NCI-H446 (cell line): ENCODE results near the gene C17orf58.
A peak's percentile ranks its signal among the peaks of the same experiment; 100 is the strongest.
"Not testable (repeated sequence)": the region's sequence is repeated elsewhere in the genome, so short reads cannot be mapped to it uniquely, and the experiment has no call there.

ENCODE experiments used
- DNase-seq, 2 experiments: peaks; one replicate each; lab custom pipeline; 2025; lab: John Stamatoyannopoulos, UW

C17orf58 gene

DNA sequence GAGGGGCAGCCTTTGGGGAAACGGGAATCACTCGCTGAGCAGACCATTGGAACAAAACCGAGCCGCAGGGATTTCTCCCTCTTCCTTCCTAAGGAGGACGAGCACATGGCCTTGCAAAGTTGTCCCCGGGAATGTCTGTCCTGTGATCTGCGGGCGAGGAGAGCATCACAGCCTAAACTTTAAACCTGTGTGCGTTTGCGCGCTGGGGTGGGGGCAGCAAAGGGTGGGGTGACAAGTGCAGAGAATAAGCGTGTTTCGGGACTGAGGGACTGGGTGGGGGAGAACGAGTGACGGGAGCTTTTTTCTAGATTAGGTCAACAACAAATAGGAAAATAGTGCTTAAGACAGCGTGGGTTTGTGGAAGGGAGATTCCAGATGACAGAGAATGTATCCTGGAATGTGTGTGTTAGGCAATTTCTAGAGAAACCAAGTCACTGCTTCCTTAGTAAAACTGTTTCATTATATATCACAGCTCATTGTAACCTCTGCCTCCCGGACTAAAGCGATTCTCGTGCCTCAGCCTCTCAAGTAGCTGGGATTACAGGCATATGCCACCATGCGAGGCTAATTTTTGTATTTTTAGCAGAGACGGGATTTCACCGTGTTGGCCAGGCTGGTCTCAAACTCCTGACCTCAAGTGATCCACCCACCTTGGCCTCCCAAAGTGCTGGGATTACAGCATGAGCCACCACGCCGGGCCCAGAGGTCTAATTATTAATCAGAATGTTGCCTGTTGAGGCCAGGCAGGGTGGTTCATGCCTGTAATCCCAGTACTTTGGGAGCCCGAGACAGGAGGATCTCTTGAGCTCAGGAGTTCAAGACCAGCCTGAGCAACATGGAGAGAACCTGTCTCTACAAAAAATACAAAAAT, at the start of gene C17orf58:
TSS of gene C17orf58 (minus strand) at position 169 of the 871 bp plus-strand sequence. CDS start 271 bp downstream, outside the sequence.
- DNase-seq, result not testable (repeated sequence)

DNA sequence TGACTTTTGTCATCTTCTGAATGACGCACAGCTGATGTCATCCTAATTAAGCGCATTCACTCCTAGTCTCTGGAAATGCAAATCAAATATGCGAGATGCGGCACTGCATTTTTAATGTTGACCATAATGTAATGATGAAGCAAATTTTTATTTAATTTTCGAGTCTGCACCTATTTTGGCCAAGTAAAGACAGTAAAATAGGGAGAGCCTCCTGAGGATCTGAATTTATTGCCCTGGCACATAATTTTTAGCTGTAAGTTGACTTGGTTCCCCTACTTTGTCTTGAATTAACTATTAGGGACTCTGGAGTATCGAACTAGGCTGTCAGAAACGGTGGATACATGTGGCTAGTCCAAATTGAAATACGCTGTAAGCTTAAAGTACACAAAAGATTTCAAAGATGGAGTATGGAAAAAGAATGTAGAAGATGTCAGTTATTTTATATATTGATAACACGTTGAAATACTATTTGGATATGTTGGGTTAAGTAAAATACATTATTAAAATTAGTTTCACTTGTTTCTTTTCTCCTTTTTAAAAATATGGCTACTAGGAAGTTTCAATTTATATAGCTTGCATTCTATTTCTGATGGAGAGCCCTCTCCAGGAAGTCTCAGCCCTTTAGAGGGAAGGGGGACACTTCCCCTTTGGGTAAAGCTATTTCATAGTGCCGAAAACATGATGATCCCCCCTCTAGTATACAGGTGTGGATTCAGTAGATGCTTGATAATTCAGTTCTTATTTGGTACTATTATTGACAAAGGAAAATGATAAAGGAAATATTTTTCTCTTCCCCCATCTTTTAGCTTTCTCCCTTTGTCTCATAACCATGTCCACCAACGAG, 40.3 kb upstream of the C17orf58 start:
- peak in 1 of 2 experiments; percentile 31 for DNase-seq

DNA sequence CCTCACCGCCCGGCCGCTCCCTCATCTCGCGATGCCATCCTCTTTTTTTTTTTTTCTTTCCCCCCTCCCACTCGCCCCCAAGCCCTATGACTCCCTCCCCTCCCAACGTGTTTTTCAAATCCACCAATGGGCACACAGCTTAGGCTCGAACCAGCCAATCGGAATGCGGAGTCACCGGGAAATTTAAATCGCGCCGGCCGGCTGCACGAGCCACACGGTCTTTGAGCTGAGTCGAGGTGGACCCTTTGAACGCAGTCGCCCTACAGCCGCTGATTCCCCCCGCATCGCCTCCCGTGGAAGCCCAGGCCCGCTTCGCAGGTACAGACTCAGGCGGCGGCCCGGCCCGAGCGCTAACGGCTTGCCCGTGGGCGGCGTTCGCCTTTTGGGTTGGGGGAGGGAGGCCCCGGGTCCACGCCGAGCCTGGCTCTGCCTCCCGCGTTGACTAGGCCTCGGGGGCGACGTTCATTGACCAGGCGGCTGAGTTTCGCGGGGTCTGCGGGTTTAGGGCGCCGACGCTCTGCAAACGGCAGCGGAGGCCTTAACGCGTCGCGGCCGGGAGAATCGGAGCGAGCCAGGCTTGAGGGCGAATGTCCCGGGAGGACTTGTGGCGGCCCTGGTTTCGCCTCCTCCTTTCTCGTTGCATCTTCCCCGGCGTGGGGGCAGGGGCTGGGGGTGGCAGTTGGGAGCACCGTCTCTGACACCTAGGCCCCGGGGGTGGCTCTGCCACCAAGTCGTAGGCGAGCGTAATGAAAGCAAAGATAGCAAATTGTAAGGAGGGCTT, 39.4 kb upstream of the C17orf58 start, which contains the start of gene KPNA2:
TSS of gene KPNA2 (plus strand) at position 213 of the 781 bp plus-strand sequence. CDS start 1,398 bp downstream, outside the sequence.
- peak; percentile 99 for DNase-seq

DNA sequence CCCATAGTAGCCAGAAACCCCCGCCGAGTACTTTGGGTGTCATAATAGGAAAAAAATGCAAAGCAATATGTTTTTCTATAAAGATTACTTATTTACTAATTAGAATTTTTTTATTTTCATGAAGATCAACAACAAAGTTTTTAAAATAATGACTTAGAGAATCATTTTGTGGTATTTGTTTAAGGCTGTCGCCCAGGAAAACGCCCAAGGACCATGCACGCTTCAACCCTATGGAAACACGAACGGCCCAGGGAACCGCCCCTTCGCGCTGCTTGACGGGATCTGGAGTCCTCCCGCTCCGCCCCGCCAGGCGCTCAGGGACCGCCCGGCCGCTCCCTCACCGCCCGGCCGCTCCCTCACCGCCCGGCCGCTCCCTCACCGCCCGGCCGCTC, 38.9 kb upstream of the C17orf58 start:
- DNase-seq, result peak; percentile 99

DNA sequence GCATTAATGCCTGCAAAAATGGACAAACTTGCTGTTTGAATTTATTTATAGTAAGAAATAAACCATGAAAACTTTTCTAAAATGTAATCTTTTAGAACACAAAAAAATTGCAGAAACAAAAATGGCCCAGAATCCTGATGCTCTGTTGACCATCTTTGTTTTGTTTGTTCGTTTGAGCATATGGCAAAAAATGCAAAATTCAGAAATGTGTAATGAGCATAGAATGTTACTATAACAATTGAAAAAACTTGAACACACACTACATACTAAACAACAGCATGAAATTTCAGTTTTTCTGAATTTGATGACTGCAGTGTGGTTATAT, 38.1 kb upstream of the C17orf58 start:
- DNase-seq, result no peak

DNA sequence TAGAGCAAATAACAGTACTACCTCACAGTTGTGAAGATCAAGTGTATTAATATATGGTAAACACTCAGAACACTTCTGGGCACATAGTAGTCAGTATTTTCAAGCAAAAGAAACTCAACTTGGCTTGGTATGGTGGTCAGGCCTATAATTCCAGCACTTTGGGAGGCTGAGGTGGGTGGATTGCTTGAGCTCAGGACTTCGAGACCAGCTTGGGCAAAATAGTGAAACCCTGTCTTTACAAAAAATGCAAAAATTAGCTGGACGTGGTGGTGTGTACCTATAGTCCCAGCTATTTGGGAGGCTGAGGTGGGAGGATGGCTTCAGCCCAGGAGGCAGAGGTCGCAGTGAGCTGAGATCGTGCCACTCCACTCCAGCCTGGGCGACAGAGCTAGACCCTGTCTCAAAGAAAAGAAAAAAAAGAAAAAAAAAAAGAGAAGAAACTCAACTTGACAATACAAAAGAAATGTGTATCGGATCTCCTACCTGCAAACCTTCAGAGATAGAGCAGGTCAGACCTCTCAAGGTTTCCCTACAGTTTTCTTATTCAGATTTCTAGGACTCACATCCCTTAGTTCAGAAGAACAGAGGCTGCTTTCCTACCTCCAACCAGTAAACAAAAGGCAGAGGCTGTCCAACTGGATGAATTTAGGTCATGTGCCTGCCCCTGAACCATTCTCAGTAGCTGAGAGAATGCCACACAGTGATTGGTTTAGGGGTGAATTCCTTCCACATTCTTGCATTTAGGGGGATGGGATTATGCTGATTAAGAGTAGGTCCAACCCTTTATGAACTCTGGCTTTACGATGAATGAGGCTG, 37.6 kb upstream of the C17orf58 start:
- DNase-seq, result peak in 1 of 2 experiments; percentile 14

DNA sequence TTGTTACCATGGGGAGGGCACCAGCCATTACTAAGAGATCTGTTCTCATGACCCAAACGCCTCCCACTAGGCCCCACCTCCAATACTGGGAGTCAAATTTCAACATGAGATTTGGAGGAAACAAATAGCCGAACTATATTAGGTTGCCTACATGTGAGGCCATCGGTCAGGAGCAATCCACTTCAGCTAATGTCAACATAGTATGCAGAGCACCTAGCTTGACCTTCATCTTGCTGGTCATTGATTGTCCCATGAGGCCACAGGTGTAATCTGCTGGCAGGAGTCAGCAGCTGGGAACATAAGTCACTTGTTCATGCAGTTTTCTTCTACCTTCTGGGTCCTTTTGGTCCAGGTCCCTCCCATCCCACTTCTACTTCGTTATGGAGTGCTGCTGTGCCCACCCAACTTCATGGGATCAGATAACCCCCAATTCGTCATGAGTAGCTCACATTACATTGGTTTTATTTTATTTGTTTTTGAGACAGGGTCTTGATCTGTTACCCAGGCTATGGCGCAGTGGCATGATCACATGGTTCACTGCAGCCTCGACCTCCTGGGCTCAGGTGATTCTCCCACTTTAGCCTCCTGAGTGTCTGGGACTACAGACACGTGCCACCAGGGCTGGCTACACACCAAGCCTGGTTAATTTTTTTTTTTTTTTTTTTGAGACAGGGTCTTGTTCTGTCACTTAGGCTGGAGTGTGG, 33.4 kb upstream of the C17orf58 start:
- DNase-seq, result no peak

DNA sequence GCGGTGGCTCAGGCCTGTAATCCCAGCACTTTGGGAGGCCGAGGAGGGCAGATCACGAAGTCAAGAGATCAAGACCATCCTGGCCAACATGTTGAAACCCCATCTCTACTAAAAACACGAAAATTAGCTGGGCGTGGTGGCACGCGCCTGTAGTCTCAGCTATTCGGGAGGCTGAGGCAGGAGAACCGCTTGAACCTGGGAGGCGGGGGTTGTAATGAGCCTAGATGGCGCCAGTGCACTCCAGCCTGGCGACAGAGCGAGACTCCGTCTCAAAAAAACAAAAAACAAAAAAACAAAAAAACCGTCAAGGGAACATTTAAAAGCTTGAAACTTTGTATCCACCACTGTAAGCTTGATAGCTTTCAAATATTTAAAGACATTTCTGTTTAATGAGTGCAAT, 26.3 kb upstream of the C17orf58 start:
- DNase-seq, result not testable (repeated sequence)

DNA sequence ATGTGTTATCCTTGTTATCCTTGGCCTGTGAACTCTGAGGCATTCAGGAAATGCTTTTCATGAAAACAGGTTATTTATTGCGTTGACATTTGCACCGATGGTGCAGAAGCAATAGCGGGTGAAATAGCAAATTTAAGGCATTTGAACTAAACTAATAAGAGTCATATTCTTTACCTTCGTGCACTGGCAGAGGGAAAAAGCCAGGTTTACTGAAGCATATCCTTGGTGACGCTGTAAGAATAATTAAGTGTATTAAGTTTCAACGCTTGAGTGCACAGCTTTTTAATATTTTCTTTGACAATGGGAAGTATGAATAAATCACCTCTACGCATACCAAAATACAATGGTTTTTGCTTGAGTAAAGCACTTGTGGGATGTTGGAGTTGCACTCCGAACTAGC, 25.7 kb upstream of the C17orf58 start:
- no peak for DNase-seq

DNA sequence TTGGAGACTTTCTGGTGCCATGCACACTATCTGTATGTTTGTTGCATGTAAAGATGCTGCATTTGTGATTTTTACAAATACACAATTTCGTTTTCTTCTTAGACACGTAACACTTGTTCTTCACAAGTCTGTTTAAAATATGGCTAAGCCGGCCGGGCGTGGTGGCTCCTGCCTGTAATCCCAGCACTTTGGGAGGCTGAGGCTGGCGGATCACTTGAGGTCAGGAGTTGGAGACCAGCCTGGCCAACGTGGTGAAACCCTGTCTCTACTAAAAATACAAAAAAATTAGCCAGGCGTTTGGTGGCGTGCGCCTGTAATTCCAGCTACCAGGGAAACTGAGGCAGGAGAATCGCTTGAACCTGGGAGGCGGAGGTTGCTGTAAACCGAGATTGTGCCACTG, 24.5 kb upstream of the C17orf58 start:
- not testable (repeated sequence) for DNase-seq

DNA sequence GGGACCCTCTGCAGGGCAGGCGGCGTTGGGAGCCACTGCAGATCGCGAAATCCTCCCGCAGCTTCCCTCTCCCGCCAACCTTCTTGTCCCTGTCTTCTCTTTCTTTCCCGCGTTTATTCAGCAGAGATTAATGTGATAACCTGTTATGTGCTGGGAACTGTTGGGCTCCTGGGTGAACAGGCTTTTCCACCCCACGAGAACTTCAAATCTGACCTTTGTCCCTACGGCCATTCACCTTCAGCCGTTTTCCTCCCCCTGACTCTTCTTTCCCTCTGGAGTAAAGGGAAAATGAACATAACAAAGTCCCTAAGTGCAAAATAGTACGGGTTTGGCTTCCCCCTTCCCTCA, 24.1 kb upstream of the C17orf58 start:
- DNase-seq, result peak in 1 of 2 experiments; percentile 59

DNA sequence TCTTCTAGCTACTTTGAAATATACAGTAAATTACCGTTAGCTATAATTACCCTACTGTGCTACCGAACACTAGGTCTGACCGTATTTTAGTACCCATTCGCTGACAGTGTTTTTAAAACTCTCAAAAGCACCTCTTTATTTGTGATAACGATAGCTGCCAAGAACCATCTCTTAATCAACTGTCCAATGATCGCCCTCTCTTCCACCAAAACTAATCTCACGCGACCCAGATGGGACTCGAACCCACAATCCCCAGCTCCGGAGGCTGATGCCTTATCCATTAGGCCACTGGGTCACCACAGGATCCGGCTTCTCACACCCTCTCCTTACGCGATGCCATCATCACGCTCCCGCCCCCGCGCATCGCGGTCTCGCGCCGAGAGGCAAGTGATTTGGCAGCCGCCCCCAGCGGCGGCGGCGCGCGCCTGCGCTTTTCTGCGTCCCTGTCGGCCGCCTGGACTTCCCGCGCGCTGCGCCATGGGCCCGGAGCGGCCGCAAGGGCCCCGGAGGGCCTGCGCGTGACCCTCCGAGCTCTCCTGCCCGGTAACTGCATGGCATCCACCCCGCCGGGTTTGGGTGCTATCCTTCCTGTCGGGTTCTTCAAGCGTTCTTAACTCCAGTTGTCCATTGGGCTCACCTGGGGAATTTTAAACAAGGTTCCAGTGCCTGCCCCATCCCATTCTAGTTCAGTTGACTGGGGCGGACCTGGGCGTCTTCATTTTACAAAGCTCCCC, 23.6 kb upstream of the C17orf58 start:
- peak; percentile 86 to 96 for DNase-seq

DNA sequence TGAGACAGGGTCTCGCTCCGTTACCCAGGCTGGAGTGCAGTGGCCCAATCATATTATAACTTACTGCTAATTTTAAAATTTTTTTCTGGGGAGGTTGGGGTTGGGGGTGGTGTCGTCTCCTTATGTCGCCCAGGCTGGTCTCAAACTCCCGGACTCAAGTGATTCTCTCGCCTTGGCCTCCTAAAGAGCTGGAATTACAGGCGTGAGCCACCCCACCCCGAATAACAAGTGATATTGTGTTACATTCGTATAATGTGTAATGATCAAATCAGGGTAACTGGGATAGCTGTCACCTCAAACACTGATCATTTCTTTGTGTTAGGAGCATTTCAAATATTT, 23.0 kb upstream of the C17orf58 start:
- no peak for DNase-seq

DNA sequence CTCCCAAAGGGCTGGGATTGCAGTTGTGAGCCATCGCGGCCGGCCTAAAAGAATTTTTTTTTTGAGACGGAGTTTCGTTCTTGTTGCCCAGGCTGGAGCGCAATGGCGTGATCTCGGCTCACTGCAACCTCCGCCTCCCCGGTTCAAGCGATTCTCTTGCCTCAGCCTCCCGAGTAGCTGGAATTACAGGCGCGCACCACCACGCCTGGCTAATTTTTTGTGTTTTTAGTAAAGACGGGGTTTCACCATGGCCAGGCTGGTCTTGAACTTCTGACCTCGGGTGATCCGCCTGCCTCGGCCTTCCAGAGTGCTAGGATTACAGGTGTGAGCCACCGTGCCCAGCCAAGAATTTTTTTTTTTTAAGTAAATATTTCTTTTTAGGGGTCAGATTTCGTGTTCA, 22.2 kb upstream of the C17orf58 start:
- not testable (repeated sequence) for DNase-seq

DNA sequence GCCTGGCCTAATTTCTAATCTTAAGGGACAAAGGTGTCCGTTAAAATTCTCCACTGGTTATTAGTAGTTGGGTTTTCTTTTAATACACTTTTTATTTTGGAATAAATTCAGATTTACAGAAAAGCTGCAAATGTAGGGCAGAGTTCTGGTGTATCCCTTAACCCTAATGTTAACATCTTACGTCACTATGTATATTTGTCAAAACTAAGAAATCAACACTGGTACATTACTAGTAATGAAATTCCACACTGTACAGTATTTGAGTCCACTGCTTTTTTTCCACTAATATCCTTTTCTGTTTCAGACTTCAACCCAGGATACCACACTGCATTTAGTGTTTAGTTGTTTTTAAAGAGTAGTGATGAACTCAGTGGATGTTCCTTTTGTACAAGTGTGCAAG, 20.6 kb upstream of the C17orf58 start:
- no peak for DNase-seq

DNA sequence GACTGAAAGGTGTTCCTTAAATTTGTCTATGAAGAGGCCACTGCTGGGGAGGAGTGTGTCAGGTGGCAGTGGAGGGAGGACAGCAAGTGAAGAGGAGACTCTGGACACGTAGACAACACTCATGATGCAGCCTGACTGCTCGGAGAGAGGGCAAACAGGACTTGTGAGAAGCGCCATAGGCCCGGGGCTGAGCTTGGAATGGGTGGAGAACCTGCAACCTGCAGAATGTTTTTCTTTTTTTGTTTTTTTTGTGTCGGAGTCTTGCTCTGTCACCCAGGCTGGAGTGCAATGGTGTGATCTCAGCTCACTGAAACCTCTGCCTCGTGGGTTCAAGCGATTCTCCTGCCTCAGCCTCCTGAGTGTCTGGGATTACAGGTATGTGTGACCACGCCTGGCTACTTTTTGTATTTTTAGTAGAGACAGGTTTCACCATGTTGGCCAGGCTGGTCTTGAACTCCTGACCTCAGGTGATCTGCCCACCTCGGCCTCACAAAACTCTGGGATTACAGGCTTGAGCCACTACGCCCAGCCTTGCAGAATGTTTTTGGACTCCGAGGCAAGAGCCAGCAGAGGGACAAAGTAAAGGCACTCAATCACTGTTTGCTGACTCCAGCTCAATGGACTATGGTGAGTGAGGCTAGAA, 18.9 kb upstream of the C17orf58 start:
- DNase-seq, result no peak

DNA sequence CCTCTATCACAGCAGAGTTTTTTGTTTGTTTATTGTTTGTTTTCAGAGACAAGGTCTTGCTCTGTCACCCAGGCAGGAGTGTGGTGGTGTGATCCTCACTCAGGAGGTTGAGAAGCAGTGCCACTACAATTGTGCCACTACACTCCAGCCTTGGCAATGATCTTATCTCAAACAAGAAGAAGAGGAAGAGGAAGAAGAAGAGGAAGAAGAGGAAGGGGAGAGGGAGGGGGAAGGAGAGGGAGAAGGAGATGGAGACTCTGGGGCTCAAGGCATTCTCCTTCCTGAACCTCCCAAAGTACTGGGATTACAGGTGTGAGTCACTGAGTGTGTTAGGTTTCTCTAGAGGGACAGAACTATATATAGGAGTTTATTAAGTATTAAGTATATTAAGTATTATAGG, 17.1 kb upstream of the C17orf58 start:
- DNase-seq, result no peak

DNA sequence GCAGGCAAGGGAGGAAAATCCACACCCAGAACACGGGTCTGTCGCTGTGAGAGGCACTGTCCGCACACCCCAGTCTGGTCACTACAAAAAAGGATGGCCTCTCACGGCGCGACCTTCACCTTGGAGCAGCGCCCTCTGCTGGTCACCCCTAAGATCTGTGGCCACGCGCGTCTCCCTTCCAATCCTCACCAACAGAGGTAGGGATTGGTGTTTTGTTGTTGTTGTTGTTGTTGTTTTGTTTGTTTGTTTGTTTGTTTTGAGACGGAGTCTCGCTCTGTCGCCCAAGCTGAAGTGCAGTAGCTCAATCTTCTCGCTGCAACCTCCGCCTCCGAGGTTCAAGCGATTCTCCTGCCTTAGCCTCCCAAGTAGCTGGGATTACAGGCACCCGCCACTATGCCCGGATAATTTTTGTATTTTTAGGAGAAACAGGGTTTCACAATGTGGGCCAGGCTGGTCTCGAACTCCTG, 15.0 kb upstream of the C17orf58 start:
- no peak for DNase-seq

DNA sequence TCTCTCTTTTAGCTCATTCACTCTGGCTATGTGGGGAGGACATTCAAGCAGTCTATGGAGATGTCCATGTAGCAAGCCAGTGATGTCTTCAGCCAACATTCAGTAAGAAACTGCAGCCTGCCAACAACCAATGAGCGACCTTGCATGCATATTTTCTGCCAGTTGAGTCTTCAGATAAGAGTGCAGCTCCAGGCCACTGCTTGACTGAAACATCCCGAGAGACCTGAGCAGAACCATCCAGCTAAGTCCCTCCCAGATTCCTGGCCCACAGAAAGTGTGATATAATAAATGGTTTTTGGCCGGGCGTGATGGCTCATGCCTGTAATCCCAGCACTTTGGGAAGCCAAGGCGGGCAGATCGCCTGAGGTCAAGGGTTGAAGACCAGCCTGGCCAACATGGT, 10.5 kb upstream of the C17orf58 start:
- DNase-seq, result no peak

DNA sequence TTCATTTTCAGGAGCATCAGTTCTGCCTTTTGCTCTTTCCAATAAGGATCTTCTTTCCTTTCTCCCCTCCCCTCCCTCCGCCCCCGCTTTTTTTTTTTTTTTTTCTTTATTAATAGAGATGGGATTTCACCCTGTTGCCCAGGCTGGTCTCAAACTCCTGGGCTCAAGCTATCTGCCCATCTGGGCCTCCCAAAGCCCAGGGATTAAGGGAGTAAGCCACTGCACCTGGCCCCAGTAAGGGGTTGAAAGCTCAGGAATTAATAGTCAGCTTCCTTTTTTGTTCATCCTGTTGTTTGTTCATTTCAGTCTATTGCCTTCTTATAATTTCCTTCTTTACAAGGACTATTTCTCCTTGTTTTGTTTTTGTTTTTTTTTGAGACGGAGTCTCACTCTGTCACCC, 7.9 kb upstream of the C17orf58 start:
- DNase-seq, result no peak
